Measurements from ENCODE around the gene NFKBIE. TPM values are rescaled to one million over a fixed set of nuclear protein-coding genes. Genes with fewer than 3 reads are reported as not detected.

NFKBIE gene
- total RNA-seq, 1 experiment from 2014 or later: 6.0 TPM

- H3K4me1 Mint-ChIP-seq (ENCODE audit: insufficient read depth, unreplicated experiment): no peaks in the 10 kb centered on the region
- POLR2A ChIA-PET: interaction anchor here (0.7 kb wide), 1 partner anchor 18 kb away, joined by 3 read pairs; no protein-coding TSS in a partner anchor
- peaks cover 74% of the 10 kb centered on the region for H3K27me3 Mint-ChIP-seq (ENCODE audit: insufficient read depth, unreplicated experiment)
- H3K4me3 Mint-ChIP-seq (ENCODE audit: unreplicated experiment): no peak overlapping the region
- no peak overlapping the region for H3K27ac Mint-ChIP-seq (ENCODE audit: low read depth, unreplicated experiment)
- BruUV-seq (replicated peaks): no TSS peak
- CTCF ChIA-PET: interaction anchor here (0.9 to 1.3 kb wide), 4 partner anchors 14 to 46 kb away, joined by 3 to 6 read pairs (median 4); partner anchors contain the start of gene AARS2
- no peak for DNase-seq (ENCODE audit: unreplicated experiment)
- peaks cover 11% of the 10 kb centered on the region for H3K36me3 Mint-ChIP-seq (ENCODE audit: insufficient read depth, unreplicated experiment)
- intact Hi-C loops (cut with micrococcal nuclease): no loop called here
- H3K9me3 Mint-ChIP-seq (ENCODE audit: unreplicated experiment): no peaks in the 10 kb centered on the region
- no peak for TF ChIP-seq CTCF (IDR thresholded peaks at IDR 0.05; ENCODE audit: unreplicated experiment)
Measured at GRCh38 chr6:44291841-44292240, 26.5 kb upstream of the NFKBIE start.

GRCh38 chr6:44289726-44290260, 24.4 kb upstream of the NFKBIE start:
- no peak for DNase-seq (ENCODE audit: unreplicated experiment)
- ChIA-PET POLR2A (interaction anchor here (0.6 kb wide), 1 partner anchor 25 kb away, joined by 4 read pairs; no protein-coding TSS in a partner anchor), CTCF (interaction anchor here (0.6 to 0.9 kb wide), 2 partner anchors 37 to 193 kb away, joined by 3 read pairs; no protein-coding TSS in a partner anchor)
- Mint-ChIP-seq H3K36me3 (ENCODE audit: insufficient read depth, unreplicated experiment) (no peaks in the 10 kb centered on the region), H3K27ac (ENCODE audit: low read depth, unreplicated experiment) (no peak overlapping the region), H3K4me1 (ENCODE audit: insufficient read depth, unreplicated experiment) (no peaks in the 10 kb centered on the region), H3K4me3 (ENCODE audit: unreplicated experiment) (no peak overlapping the region), H3K27me3 (ENCODE audit: insufficient read depth, unreplicated experiment) (peaks cover 76% of the 10 kb centered on the region), H3K9me3 (ENCODE audit: unreplicated experiment) (no peaks in the 10 kb centered on the region)
- BruUV-seq (replicated peaks): no TSS peak
- no peak for TF ChIP-seq CTCF (IDR thresholded peaks at IDR 0.05; ENCODE audit: unreplicated experiment)
- intact Hi-C loops (cut with micrococcal nuclease): no loop called here

DNA sequence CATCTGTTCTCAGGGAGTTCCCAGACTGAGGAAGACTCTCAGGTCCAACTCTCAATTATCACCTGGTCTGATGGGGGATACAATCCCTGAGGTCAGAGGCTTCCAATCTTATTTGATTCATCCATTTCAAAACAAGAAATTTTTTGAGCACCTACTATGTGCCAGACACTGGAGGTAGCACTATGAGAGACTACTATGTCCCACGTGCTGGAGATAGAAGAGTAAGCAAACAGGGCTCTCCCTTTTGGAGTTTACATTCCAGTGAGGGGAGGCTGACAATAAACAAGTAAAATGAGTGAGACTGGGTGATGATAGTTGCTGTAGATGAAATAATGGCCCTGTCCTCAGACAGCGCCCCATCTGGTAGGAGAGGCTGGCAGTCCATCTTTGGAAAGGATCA, 21.4 kb upstream of the NFKBIE start:
- H3K4me3 Mint-ChIP-seq (ENCODE audit: unreplicated experiment): no peak overlapping the region
- intact Hi-C loops (cut with micrococcal nuclease): no loop called here
- no peak for DNase-seq (ENCODE audit: unreplicated experiment)
- TF ChIP-seq CTCF (IDR thresholded peaks at IDR 0.05; ENCODE audit: unreplicated experiment): no peak
- ChIA-PET POLR2A (no interaction called here), CTCF (no interaction called here)
- no peaks in the 10 kb centered on the region for H3K9me3 Mint-ChIP-seq (ENCODE audit: unreplicated experiment)
- H3K27ac Mint-ChIP-seq (ENCODE audit: low read depth, unreplicated experiment): no peak overlapping the region
- no peaks in the 10 kb centered on the region for H3K36me3 Mint-ChIP-seq (ENCODE audit: insufficient read depth, unreplicated experiment)
- H3K27me3 Mint-ChIP-seq (ENCODE audit: insufficient read depth, unreplicated experiment): peaks cover 86% of the 10 kb centered on the region
- BruUV-seq (replicated peaks): no TSS peak
- H3K4me1 Mint-ChIP-seq (ENCODE audit: insufficient read depth, unreplicated experiment): no peaks in the 10 kb centered on the region

DNA sequence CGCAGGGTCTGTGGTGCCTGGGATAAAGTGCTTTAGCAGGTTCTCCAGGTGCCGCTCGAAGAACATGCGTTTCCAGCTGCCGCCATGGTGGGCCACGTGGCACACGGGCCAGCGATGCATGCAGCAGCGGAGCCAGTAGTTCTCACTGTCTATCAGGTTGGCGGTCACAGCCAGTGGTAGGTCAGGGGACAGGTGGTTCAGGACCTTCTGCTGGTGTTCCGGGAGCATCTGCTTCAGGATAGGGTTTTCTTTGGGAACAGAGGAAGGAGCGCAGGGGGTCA, 20.9 kb upstream of the NFKBIE start:
- H3K36me3 Mint-ChIP-seq (ENCODE audit: insufficient read depth, unreplicated experiment): no peaks in the 10 kb centered on the region
- CTCF ChIA-PET: no interaction called here
- no peaks in the 10 kb centered on the region for H3K9me3 Mint-ChIP-seq (ENCODE audit: unreplicated experiment)
- no peak for TF ChIP-seq CTCF (IDR thresholded peaks at IDR 0.05; ENCODE audit: unreplicated experiment)
- intact Hi-C loops (cut with micrococcal nuclease): no loop called here
- no peaks in the 10 kb centered on the region for H3K4me1 Mint-ChIP-seq (ENCODE audit: insufficient read depth, unreplicated experiment)
- BruUV-seq (replicated peaks): no TSS peak
- DNase-seq (ENCODE audit: unreplicated experiment): no peak
- H3K4me3 Mint-ChIP-seq (ENCODE audit: unreplicated experiment): no peak overlapping the region
- H3K27me3 Mint-ChIP-seq (ENCODE audit: insufficient read depth, unreplicated experiment): peaks cover 81% of the 10 kb centered on the region
- no peak overlapping the region for H3K27ac Mint-ChIP-seq (ENCODE audit: low read depth, unreplicated experiment)
- POLR2A ChIA-PET: no interaction called here
